Skin of body (tissue), 2 donors: Measurements from ENCODE around the gene RPS21. TPM values are rescaled to one million over a fixed set of nuclear protein-coding genes. Genes with fewer than 3 reads are reported as not detected.
"Not testable (repeated sequence)": the region's sequence is repeated elsewhere in the genome, so short reads cannot be mapped to it uniquely, and the experiment has no call there.

ENCODE experiments used
- DNase-seq: peaks from one replicate; lab custom pipeline; 2025; lab: John Stamatoyannopoulos, UW
- total RNA-seq: library from RNA; depleted of rRNA; stranded (reverse); fragments of >200 nt; gene quantifications from one replicate; pipeline ENCODE4 v1.2.3, GENCODE V29; 2014

The RPS21 gene
- total RNA-seq, 1 donor from 2014 or later, result 742 TPM

GRCh38 chr20:62364911-62365736 lies 21.8 kb upstream of the RPS21 start:
- DNase-seq, result no peak

- no peak for DNase-seq
These were observed 21.0 kb upstream of the RPS21 start for GRCh38 chr20:62365814-62366369.

- DNase-seq, result no peak
These were observed 20.4 kb upstream of the RPS21 start for GRCh38 chr20:62366370-62367135.

GRCh38 chr20:62367136-62367632 lies 19.7 kb upstream of the RPS21 start, which contains the start of gene LAMA5:
Gene LAMA5, minus strand, starts transcription at chr20:62367312. Its CDS starts 67 bp downstream, at chr20:62367245.
- no peak for DNase-seq

GRCh38 chr20:62367633-62368391 lies 19.1 kb upstream of the RPS21 start:
- DNase-seq, result no peak

GRCh38 chr20:62368392-62368975 lies 18.4 kb upstream of the RPS21 start:
- no peak for DNase-seq

GRCh38 chr20:62368976-62369814 lies 17.7 kb upstream of the RPS21 start:
- DNase-seq, result no peak

- DNase-seq, result no peak
These were observed 17.1 kb upstream of the RPS21 start for GRCh38 chr20:62369815-62370114.

- no peak for DNase-seq
These were observed 16.6 kb upstream of the RPS21 start for GRCh38 chr20:62370115-62370806.

GRCh38 chr20:62370807-62371587 lies 15.9 kb upstream of the RPS21 start:
- no peak for DNase-seq

GRCh38 chr20:62371588-62372041 lies 15.3 kb upstream of the RPS21 start:
- DNase-seq, result no peak

GRCh38 chr20:62372042-62372993 lies 14.6 kb upstream of the RPS21 start:
- DNase-seq, result no peak

GRCh38 chr20:62373631-62374179 lies 13.2 kb upstream of the RPS21 start:
- DNase-seq, result not testable (repeated sequence)

- DNase-seq, result no peak
These were observed 12.4 kb upstream of the RPS21 start for GRCh38 chr20:62374331-62375152.

GRCh38 chr20:62376112-62377063 lies 10.5 kb upstream of the RPS21 start:
- DNase-seq, result no peak
